Tibial nerve (tissue), 4 donors: Measurements from ENCODE around the gene ZNF33B. TPM values are rescaled to one million over a fixed set of nuclear protein-coding genes. Genes with fewer than 3 reads are reported as not detected.

Experiments
- DNase-seq, 2 donors: peaks; one replicate each; pipeline ENCODE4 v3.0.0-alpha.2; 2019; ENCODE audit warnings: low spot score in 2 of 2
- H3K27ac ChIP-seq, 4 donors: fragments of 200-600 bp; sonication (generic) in 3 of 4; one replicate each; pipeline ENCODE4 v1.5.1; 2017 to 2019; ENCODE audit warnings: mild to moderate bottlenecking in 1 of 4
- H3K27me3 ChIP-seq, 2 donors: fragments of 200-600 bp; sonication (generic) in 1 of 2; one replicate each; pipeline versions ENCODE4 v1.5.1 to v1.6.0; 2017 to 2019
- H3K36me3 ChIP-seq, 3 donors: fragments of 200-600 bp; sonication (generic); one replicate each; pipeline ENCODE4 v1.5.1; 2018 to 2019
- H3K4me1 ChIP-seq, 4 donors: fragments of 200-600 bp; sonication (generic) in 3 of 4; one replicate each; pipeline ENCODE4 v1.5.1; 2017 to 2019
- H3K4me3 ChIP-seq, 4 donors: fragments of 200-600 bp; sonication (generic) in 3 of 4; one replicate each; pipeline ENCODE4 v1.5.1; 2017 to 2019; ENCODE audit warnings: mild to moderate bottlenecking in 1 of 4, moderate library complexity in 1 of 4
- H3K9me3 ChIP-seq, 4 donors: fragments of 200-600 bp; sonication (generic) in 3 of 4; one replicate each; pipeline ENCODE4 v1.5.1; 2017 to 2019
- CTCF ChIP-seq, 5 experiments: fragments of 200-600 bp in 3 of 5; fragments of 450-650 bp in 2 of 5; sonication (generic) in 3 of 5; IDR thresholded peaks; one replicate each; pipeline ENCODE4 v1.5.1; 2016 to 2019; ENCODE audit warnings: antibody characterized with exemption in 5 of 5, mild to moderate bottlenecking in 3 of 5, moderate library complexity in 2 of 5
- EP300 ChIP-seq, 2 donors: sonication (generic); formaldehyde crosslinking; IDR thresholded peaks; one replicate each; pipeline ENCODE4 v1.6.1; 2017; ENCODE audit warnings: antibody characterized with exemption in 2 of 2, mild to moderate bottlenecking in 1 of 2
- POLR2A ChIP-seq, 2 donors: fragments of 450-650 bp; IDR thresholded peaks; one replicate each; pipeline ENCODE4 v1.6.1; 2017; ENCODE audit warnings: antibody characterized with exemption in 2 of 2, mild to moderate bottlenecking in 2 of 2, moderate library complexity in 2 of 2
- WGBS, 2 donors: methylation state at CpG; one replicate each; pipeline ENCODE4 v1.1.5; 2018; 5-methylcytosine and 5-hydroxymethylcytosine counted together
- total RNA-seq, 4 donors: library from RNA; depleted of rRNA; stranded (reverse); fragments of >200 nt; gene quantifications; one replicate each; pipeline ENCODE4 v1.1.0, GENCODE V29; 2016

ZNF33B gene
- total RNA-seq, 4 donors from 2014 or later: 6.6 to 21.3 (median 12.3) TPM

GRCh38 chr10:42645516-42645915, 7.1 kb upstream of the ZNF33B start:
- DNase-seq: no peak
- H3K4me1 ChIP-seq: no peaks in the 10 kb centered on the region
- TF ChIP-seq CTCF (IDR thresholded peaks at IDR 0.05) (no peak), EP300 (IDR thresholded peaks at IDR 0.05) (no peak), POLR2A (IDR thresholded peaks at IDR 0.05) (no peak)
- no peaks in the 10 kb centered on the region for H3K27me3 ChIP-seq
- H3K27ac ChIP-seq: no peak overlapping the region
- no peak overlapping the region for H3K4me3 ChIP-seq
- 86 to 89% methylated on average over 12 of the region's 12 CpGs for WGBS, 2 donors
- H3K36me3 ChIP-seq: peaks cover 0 to 12% (median 0%) of the 10 kb centered on the region in 3 donors
- no peaks in the 10 kb centered on the region for H3K9me3 ChIP-seq

- DNase-seq: no peak
- Histone ChIP-seq H3K36me3 (peaks cover 0 to 12% (median 0%) of the 10 kb centered on the region in 3 donors), H3K9me3 (no peaks in the 10 kb centered on the region), H3K27me3 (no peaks in the 10 kb centered on the region), H3K4me1 (no peaks in the 10 kb centered on the region), H3K27ac (no peak overlapping the region), H3K4me3 (no peak overlapping the region)
- TF ChIP-seq CTCF (IDR thresholded peaks at IDR 0.05): no peak
- no peak for TF ChIP-seq POLR2A (IDR thresholded peaks at IDR 0.05)
- TF ChIP-seq EP300 (IDR thresholded peaks at IDR 0.05): no peak
- 61 to 65% methylated on average over 4 of the region's 4 CpGs for WGBS, 2 donors
Measured at GRCh38 chr10:42645103-42645502, 6.7 kb upstream of the ZNF33B start.

GRCh38 chr10:42640610-42641229, 2.4 kb upstream of the ZNF33B start:
- 80 to 85% methylated on average over 8 of the region's 8 CpGs for WGBS, 2 donors
- H3K4me3 ChIP-seq: no peak overlapping the region
- H3K9me3 ChIP-seq: no peaks in the 10 kb centered on the region
- H3K27me3 ChIP-seq: no peaks in the 10 kb centered on the region
- no peak for DNase-seq
- peaks cover 0 to 8% (median 0%) of the 10 kb centered on the region in 3 donors for H3K36me3 ChIP-seq
- peaks cover 0 to 14% (median 0%) of the 10 kb centered on the region in 4 donors for H3K4me1 ChIP-seq
- TF ChIP-seq EP300 (IDR thresholded peaks at IDR 0.05) (no peak), CTCF (IDR thresholded peaks at IDR 0.05) (no peak), POLR2A (IDR thresholded peaks at IDR 0.05) (no peak)
- no peak overlapping the region for H3K27ac ChIP-seq

GRCh38 chr10:42638821-42639270, 476 bp upstream of the ZNF33B start:
- Histone ChIP-seq H3K27me3 (no peaks in the 10 kb centered on the region), H3K9me3 (no peaks in the 10 kb centered on the region), H3K4me1 (peaks cover 0 to 14% (median 0%) of the 10 kb centered on the region in 4 donors), H3K4me3 (peak overlapping the region; percentile 72 to 93 (median 87)), H3K27ac (peak overlapping the region; percentile 84 to 95 (median 92)), H3K36me3 (no peaks in the 10 kb centered on the region)
- no peak for DNase-seq
- TF ChIP-seq CTCF (IDR thresholded peaks at IDR 0.05): no peak
- TF ChIP-seq EP300 (IDR thresholded peaks at IDR 0.05): no peak
- TF ChIP-seq POLR2A (IDR thresholded peaks at IDR 0.05): no peak
- WGBS, 2 donors: 0 to 1% methylated on average over 6 of the region's 6 CpGs

- peak overlapping the region; percentile 72 to 93 (median 87) for H3K4me3 ChIP-seq
- peaks cover 0 to 14% (median 0%) of the 10 kb centered on the region in 4 donors for H3K4me1 ChIP-seq
- H3K36me3 ChIP-seq: no peaks in the 10 kb centered on the region
- 36 to 39% methylated on average over 10 of the region's 10 CpGs for WGBS, 2 donors
- DNase-seq: peak in 1 of 2 donors; percentile 4
- H3K27ac ChIP-seq: peak overlapping the region; percentile 84 to 95 (median 92)
- H3K9me3 ChIP-seq: no peaks in the 10 kb centered on the region
- no peaks in the 10 kb centered on the region for H3K27me3 ChIP-seq
- no peak for TF ChIP-seq EP300 (IDR thresholded peaks at IDR 0.05)
- TF ChIP-seq CTCF (IDR thresholded peaks at IDR 0.05): no peak
- no peak for TF ChIP-seq POLR2A (IDR thresholded peaks at IDR 0.05)
Measured at GRCh38 chr10:42637648-42638054, 719 bp downstream of the ZNF33B start.
